Measurements from ENCODE around the gene TMEM267. TPM values are rescaled to one million over a fixed set of nuclear protein-coding genes. Genes with fewer than 3 reads are reported as not detected.
A peak's percentile ranks its signal among the peaks of the same experiment; 100 is the strongest.
"Not testable (repeated sequence)": the region's sequence is repeated elsewhere in the genome, so short reads cannot be mapped to it uniquely, and the experiment has no call there.

Gene TMEM267
- polyA plus RNA-seq, 1 experiment = 16.3 TPM

- no peak overlapping the region for H3K27ac ChIP-seq (ENCODE audit: low read depth, low read length)
- no peak for DNase-seq (ENCODE audit: low read depth, low spot score)
- CTCF ChIA-PET = interaction anchor here (0.7 to 1.3 kb wide), 3 partner anchors 32 to 543 kb away, joined by 3 to 11 read pairs (median 3); partner anchors contain the start of gene TMEM267
- H3K9me3 ChIP-seq (ENCODE audit: control insufficient read depth, insufficient read depth, low read length) = no peaks in the 10 kb centered on the region
- POLR2A ChIA-PET = interaction anchor here (0.7 to 1.6 kb wide), 4 partner anchors 9 to 446 kb away, joined by 3 to 27 read pairs (median 6); partner anchors contain the start of genes NNT and TMEM267
- H3K4me3 ChIP-seq (ENCODE audit: low read depth, low read length) = peak overlapping the region; percentile 79
- no peaks in the 10 kb centered on the region for H3K27me3 ChIP-seq (ENCODE audit: control insufficient read depth, insufficient read depth, low read length)
- TF ChIP-seq CTCF (IDR thresholded peaks at IDR 0.05; ENCODE audit: low read depth, low read length) = no peak
Observed at GRCh38 chr5:43515678-43516048, 32.0 kb upstream of the TMEM267 start.

GRCh38 chr5:43514816-43515677, 31.4 kb upstream of the TMEM267 start, which contains the start of gene C5orf34:
C5orf34 (minus strand) TSS chr5:43515148; CDS start chr5:43509339, 5,809 bp downstream.
- ChIA-PET CTCF (interaction anchor here (0.7 to 1.3 kb wide), 3 partner anchors 31 to 543 kb away, joined by 3 to 11 read pairs (median 3); partner anchors contain the start of gene TMEM267), POLR2A (interaction anchor here (0.7 to 1.6 kb wide), 5 partner anchors 9 to 445 kb away, joined by 3 to 27 read pairs (median 4); partner anchors contain the start of genes HMGCS1, NNT and TMEM267)
- Histone ChIP-seq H3K9me3 (ENCODE audit: control insufficient read depth, insufficient read depth, low read length) (no peaks in the 10 kb centered on the region), H3K27me3 (ENCODE audit: control insufficient read depth, insufficient read depth, low read length) (no peaks in the 10 kb centered on the region), H3K4me3 (ENCODE audit: low read depth, low read length) (peak within 1 kb of the TSS; percentile 79), H3K27ac (ENCODE audit: low read depth, low read length) (peak within 1 kb of the TSS; percentile 96)
- no peak for TF ChIP-seq CTCF (IDR thresholded peaks at IDR 0.05; ENCODE audit: low read depth, low read length)
- peak; percentile 89 for DNase-seq (ENCODE audit: low read depth, low spot score)

GRCh38 chr5:43514471-43514815, 30.8 kb upstream of the TMEM267 start:
- H3K9me3 ChIP-seq (ENCODE audit: control insufficient read depth, insufficient read depth, low read length) = no peaks in the 10 kb centered on the region
- no peak for TF ChIP-seq CTCF (IDR thresholded peaks at IDR 0.05; ENCODE audit: low read depth, low read length)
- no peaks in the 10 kb centered on the region for H3K27me3 ChIP-seq (ENCODE audit: control insufficient read depth, insufficient read depth, low read length)
- H3K27ac ChIP-seq (ENCODE audit: low read depth, low read length) = peak overlapping the region; percentile 96
- ChIA-PET POLR2A (interaction anchor here (0.6 to 1.6 kb wide), 5 partner anchors 10 to 201 kb away, joined by 3 to 27 read pairs (median 4); partner anchors contain the start of genes HMGCS1, NNT and TMEM267), CTCF (interaction anchor here (1.3 to 2.7 kb wide), 2 partner anchors 30 kb away, joined by 11 to 13 read pairs; partner anchors contain the start of gene TMEM267)
- peak; percentile 51 for DNase-seq (ENCODE audit: low read depth, low spot score)
- peak overlapping the region; percentile 79 for H3K4me3 ChIP-seq (ENCODE audit: low read depth, low read length)

- DNase-seq (ENCODE audit: low read depth, low spot score) = no peak
- Histone ChIP-seq H3K27ac (ENCODE audit: low read depth, low read length) (no peak overlapping the region), H3K27me3 (ENCODE audit: control insufficient read depth, insufficient read depth, low read length) (no peaks in the 10 kb centered on the region), H3K9me3 (ENCODE audit: control insufficient read depth, insufficient read depth, low read length) (no peaks in the 10 kb centered on the region), H3K4me3 (ENCODE audit: low read depth, low read length) (peak overlapping the region; percentile 79)
- no peak for TF ChIP-seq CTCF (IDR thresholded peaks at IDR 0.05; ENCODE audit: low read depth, low read length)
- CTCF ChIA-PET = interaction anchor here (2.7 kb wide), 1 partner anchor 30 kb away, joined by 13 read pairs; the partner anchor contains the start of gene TMEM267
- POLR2A ChIA-PET = interaction anchor here (0.6 to 1.5 kb wide), 2 partner anchors 30 to 201 kb away, joined by 3 to 4 read pairs; partner anchors contain the start of genes HMGCS1 and TMEM267
Observed at GRCh38 chr5:43514025-43514424, 30.4 kb upstream of the TMEM267 start.

GRCh38 chr5:43511062-43511461, 27.4 kb upstream of the TMEM267 start:
- POLR2A ChIA-PET; H3K4me3 ChIP-seq (ENCODE audit: low read depth, low read length); H3K27ac ChIP-seq (ENCODE audit: low read depth, low read length); DNase-seq (ENCODE audit: low read depth, low spot score); H3K9me3 ChIP-seq (ENCODE audit: control insufficient read depth, insufficient read depth, low read length); CTCF ChIA-PET; H3K27me3 ChIP-seq (ENCODE audit: control insufficient read depth, insufficient read depth, low read length): not testable (repeated sequence)

Measured in AG04450 (cell line).